ENCODE measurements around the gene P2RY8. TPM values are rescaled to one million over a fixed set of nuclear protein-coding genes. Genes with fewer than 3 reads are reported as not detected.

P2RY8 gene
- total RNA-seq, 1 experiment from 2014 or later = 0.44 TPM

- TF ChIP-seq ZBTB33 (IDR thresholded peaks at IDR 0.05; ENCODE audit: extremely low read depth, insufficient replicate concordance, low read length) (no peak), POLR2A (IDR thresholded peaks at IDR 0.05; ENCODE audit: borderline replicate concordance, extremely low read depth, insufficient read depth, insufficient read length) (no peak), CBX3 (IDR thresholded peaks at IDR 0.05; ENCODE audit: low read depth) (no peak)
These were observed 72.7 kb downstream of the P2RY8 start (continued) for GRCh38 chrX:1464041-1464970.

GRCh38 chrX:1463581-1463980 lies 73.4 kb downstream of the P2RY8 start:
- ChIA-PET POLR2A (no interaction called here), RAD21 (ENCODE audit: low non-redundant PET in 1 of 2, low total read pairs in 2 of 2, uncharacterized antibody in 2 of 2, unreplicated experiment in 2 of 2) (no interaction called here), CTCF (no interaction called here)
- BruUV-seq (replicated peaks) = no TSS peak
- no peak overlapping the region for H3K4me2 ChIP-seq (ENCODE audit: low read length)
- H3K4me3 ChIP-seq (replicated peaks in 1 of 2; ENCODE audit: low read depth in 1 of 2, low read length in 2 of 2) = no peak overlapping the region
- no peaks in the 10 kb centered on the region for H3K9me2 ChIP-seq (ENCODE audit: insufficient read depth)
- H3K9ac ChIP-seq (ENCODE audit: low read length) = no peak overlapping the region
- no peak overlapping the region for H3K27ac ChIP-seq (ENCODE audit: low read depth, low read length)
- intact Hi-C loops (cut with micrococcal nuclease) = no loop called here
- no peaks in the 10 kb centered on the region for H3K27me3 ChIP-seq (ENCODE audit: insufficient read depth, low read length)
- H4K20me1 ChIP-seq (ENCODE audit: insufficient read depth) = no peaks in the 10 kb centered on the region
- H3K9me3 ChIP-seq (ENCODE audit: control insufficient read depth in 1 of 2, insufficient read depth in 1 of 2, low read depth in 1 of 2, low read length in 2 of 2) = no peaks in the 10 kb centered on the region
- no peak overlapping the region for H2AFZ ChIP-seq (ENCODE audit: low read depth, low read length, poor library complexity, severe bottlenecking)
- no peaks in the 10 kb centered on the region for H3K36me3 ChIP-seq (ENCODE audit: control insufficient read depth in 1 of 2, insufficient read depth in 2 of 2, low read length in 2 of 2)
- ATAC-seq = no peak
- H3K79me2 ChIP-seq (ENCODE audit: insufficient read depth, low read length) = no peaks in the 10 kb centered on the region
- no peak for DNase-seq (ENCODE audit: low read depth, low spot score)
- peaks cover 0 to 7% of the 10 kb centered on the region in 2 experiments; a peak in 3 of 4 replicates for H3K4me1 ChIP-seq (ENCODE audit: control insufficient read depth in 1 of 2, insufficient read depth in 2 of 2, low read length in 2 of 2)
- TF ChIP-seq EGR1 (IDR thresholded peaks at IDR 0.05; ENCODE audit: low read depth) (no peak), TCF7L2 (IDR thresholded peaks at IDR 0.05; ENCODE audit: borderline replicate concordance, extremely low read depth, insufficient read depth, insufficient read length) (no peak), YY1 (IDR thresholded peaks at IDR 0.05; ENCODE audit: extremely low read depth, insufficient replicate concordance, low read depth, low read length) (no peak), JUND (IDR thresholded peaks at IDR 0.05) (no peak), EZH2 (IDR thresholded peaks at IDR 0.05) (no peak), SIN3A (IDR thresholded peaks at IDR 0.05; ENCODE audit: low read depth) (no peak), REST (IDR thresholded peaks at IDR 0.05; ENCODE audit: low read depth) (no peak), ATF3 (IDR thresholded peaks at IDR 0.05) (no peak), ZBTB33 (IDR thresholded peaks at IDR 0.05; ENCODE audit: extremely low read depth, insufficient replicate concordance, low read length) (no peak), FOSL1 (IDR thresholded peaks at IDR 0.05; ENCODE audit: low read depth) (no peak), MAX (IDR thresholded peaks at IDR 0.05) (no peak), EZH2phosphoT487 (IDR thresholded peaks at IDR 0.05; ENCODE audit: borderline replicate concordance) (no peak), CBX3 (IDR thresholded peaks at IDR 0.05; ENCODE audit: low read depth) (no peak), RAD21 (IDR thresholded peaks at IDR 0.05; ENCODE audit: low read depth) (no peak), ZFX (IDR thresholded peaks at IDR 0.05) (no peak), CEBPB (IDR thresholded peaks at IDR 0.05; ENCODE audit: low read depth) (no peak)

Measured in HCT116 (cell line).